WTC11 (cell line): Measurements from ENCODE around the gene MIGA1.

Experiments
- CREB1 ChIP-seq: sonication (generic); formaldehyde crosslinking; IDR thresholded peaks from 2 replicates; pipeline ENCODE4 v1.8.0; 2023; ENCODE audit warnings: mild to moderate bottlenecking, missing genetic modification reagents
- ESRRA ChIP-seq: sonication (generic); formaldehyde crosslinking; IDR thresholded peaks from 2 replicates; pipeline ENCODE4 v1.8.1; 2022; ENCODE audit warnings: mild to moderate bottlenecking, missing genetic modification reagents, borderline replicate concordance
- JAZF1 ChIP-seq: fragments of 250-450 bp; sonication (Bioruptor Pico); IDR thresholded peaks from 2 replicates; pipeline ENCODE4 v1.9.0; 2021; ENCODE audit warnings: moderate library complexity, mild to moderate bottlenecking, inconsistent platforms
- RELA ChIP-seq: sonication (generic); formaldehyde crosslinking; IDR thresholded peaks from 2 replicates; pipeline ENCODE4 v1.8.1; 2022; ENCODE audit warnings: missing genetic modification reagents, mild to moderate bottlenecking, borderline replicate concordance
- ZMAT4 ChIP-seq: fragments of 250-450 bp; sonication (Bioruptor Pico); IDR thresholded peaks from 2 replicates; pipeline ENCODE4 v1.9.0; 2021; ENCODE audit warnings: mild to moderate bottlenecking
- ZNF121 ChIP-seq: sonication (generic); formaldehyde crosslinking; IDR thresholded peaks from 2 replicates; pipeline ENCODE4 v1.8.0; 2023; ENCODE audit warnings: missing genetic modification reagents
- ZNF281 ChIP-seq: sonication (generic); formaldehyde crosslinking; IDR thresholded peaks from 2 replicates; pipeline ENCODE4 v1.8.0; 2023; ENCODE audit warnings: mild to moderate bottlenecking, missing genetic modification reagents
- TF ChIP-seq, protein P1 (sequence below): fragments of 200-600 bp; IDR thresholded peaks from 2 replicates; pipeline ENCODE4 v1.8.0; 2022; ENCODE audit warnings: antibody characterized with exemption

DNA sequence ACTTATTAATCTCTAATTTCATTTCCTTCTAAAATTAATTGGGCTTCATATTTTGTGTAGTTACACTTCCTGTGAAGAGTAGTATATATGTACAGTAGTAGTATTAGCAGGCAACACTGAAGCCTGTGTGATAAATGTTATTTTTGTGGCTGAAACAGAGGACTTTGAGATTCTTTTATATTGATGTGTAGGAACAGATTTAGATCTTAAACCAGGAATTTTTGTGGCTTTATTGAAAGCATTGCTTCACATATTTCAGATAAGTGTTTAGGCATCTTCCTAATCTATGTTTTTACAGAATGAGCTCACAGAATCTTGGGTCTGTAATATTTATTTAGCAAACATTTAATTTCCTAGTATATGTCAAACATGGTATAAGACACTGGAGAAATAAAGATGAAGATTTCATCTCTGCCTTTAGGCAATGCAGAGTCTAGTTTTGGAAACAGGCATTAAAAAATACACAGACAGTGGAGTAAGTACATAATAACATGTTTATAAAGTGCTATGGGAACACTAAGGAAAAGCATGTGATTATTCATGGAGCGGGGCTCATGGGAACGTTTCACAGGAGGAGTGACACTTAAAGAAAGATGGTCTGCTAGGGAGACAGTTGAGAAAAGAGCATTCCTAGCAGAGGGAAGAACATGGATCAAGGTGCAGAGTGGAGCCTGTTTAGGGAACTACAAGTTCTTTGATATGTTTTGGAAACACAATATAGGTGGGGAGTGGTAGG is 52.7 kb downstream of the MIGA1 start:
- no peak for TF ChIP-seq JAZF1 (CRISPR knock-in tag)
- no peak for TF ChIP-seq ESRRA (CRISPR knock-in tag)
- TF ChIP-seq ZNF121 (CRISPR knock-in tag), result no peak
- TF ChIP-seq, protein P1, sequence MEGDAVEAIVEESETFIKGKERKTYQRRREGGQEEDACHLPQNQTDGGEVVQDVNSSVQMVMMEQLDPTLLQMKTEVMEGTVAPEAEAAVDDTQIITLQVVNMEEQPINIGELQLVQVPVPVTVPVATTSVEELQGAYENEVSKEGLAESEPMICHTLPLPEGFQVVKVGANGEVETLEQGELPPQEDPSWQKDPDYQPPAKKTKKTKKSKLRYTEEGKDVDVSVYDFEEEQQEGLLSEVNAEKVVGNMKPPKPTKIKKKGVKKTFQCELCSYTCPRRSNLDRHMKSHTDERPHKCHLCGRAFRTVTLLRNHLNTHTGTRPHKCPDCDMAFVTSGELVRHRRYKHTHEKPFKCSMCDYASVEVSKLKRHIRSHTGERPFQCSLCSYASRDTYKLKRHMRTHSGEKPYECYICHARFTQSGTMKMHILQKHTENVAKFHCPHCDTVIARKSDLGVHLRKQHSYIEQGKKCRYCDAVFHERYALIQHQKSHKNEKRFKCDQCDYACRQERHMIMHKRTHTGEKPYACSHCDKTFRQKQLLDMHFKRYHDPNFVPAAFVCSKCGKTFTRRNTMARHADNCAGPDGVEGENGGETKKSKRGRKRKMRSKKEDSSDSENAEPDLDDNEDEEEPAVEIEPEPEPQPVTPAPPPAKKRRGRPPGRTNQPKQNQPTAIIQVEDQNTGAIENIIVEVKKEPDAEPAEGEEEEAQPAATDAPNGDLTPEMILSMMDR, result no peak
- no peak for TF ChIP-seq RELA (CRISPR knock-in tag)
- no peak for TF ChIP-seq ZMAT4 (CRISPR knock-in tag)
- TF ChIP-seq CREB1 (CRISPR knock-in tag), result no peak
- TF ChIP-seq ZNF281, result no peak
